ENCODE data around the gene TUBD1. TPM values are rescaled to one million over a fixed set of nuclear protein-coding genes. Genes with fewer than 3 reads are reported as not detected.
"Not testable (repeated sequence)": the region's sequence is repeated elsewhere in the genome, so short reads cannot be mapped to it uniquely, and the experiment has no call there.

Gene TUBD1
- total RNA-seq, 1 experiment from 2014 or later: 5.2 TPM

DNA sequence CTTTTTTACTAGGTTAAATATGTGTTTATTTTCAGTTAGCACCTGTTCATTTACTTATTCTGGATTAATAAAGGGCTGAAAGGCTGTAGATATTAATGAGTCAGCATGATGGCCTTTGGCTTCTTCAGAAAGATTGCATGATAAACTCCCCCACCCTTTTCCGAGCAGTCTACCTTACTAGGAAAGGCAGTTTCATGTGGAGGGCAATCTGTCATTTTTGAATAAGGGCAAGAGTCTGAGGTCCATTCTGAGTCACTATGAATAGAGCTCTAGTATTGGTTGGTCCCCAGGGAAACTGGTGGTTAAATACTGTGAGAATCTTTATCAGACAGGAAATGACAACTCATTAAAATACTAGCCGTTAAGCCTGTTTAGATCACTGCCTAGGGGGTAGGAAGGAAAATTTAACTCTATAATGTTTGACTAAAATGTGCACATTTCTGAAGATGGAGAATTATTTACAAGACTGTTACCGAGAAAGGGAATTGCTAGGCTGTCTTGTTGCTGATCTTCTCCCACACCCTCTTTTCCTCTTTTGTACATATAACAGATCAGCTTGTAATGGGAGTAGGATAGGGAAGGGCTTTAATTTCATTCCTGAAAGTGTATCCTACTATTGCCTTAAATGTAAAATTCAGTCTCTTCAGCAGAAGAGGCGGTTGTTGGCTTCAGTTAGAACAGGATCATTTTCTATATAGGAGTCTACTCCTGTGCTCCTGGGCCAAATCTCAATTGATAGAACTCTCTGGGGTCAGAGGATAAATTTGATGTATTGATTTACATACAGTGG, 63.3 kb downstream of the TUBD1 start:
- H3K27me3 Mint-ChIP-seq (ENCODE audit: insufficient read depth, unreplicated experiment): no peaks in the 10 kb centered on the region
- H3K36me3 Mint-ChIP-seq (ENCODE audit: insufficient read depth, unreplicated experiment): peaks cover 3% of the 10 kb centered on the region
- H3K9me3 Mint-ChIP-seq (ENCODE audit: unreplicated experiment): no peaks in the 10 kb centered on the region
- DNase-seq (ENCODE audit: unreplicated experiment): peak; percentile 98
- TF ChIP-seq, protein P1, sequence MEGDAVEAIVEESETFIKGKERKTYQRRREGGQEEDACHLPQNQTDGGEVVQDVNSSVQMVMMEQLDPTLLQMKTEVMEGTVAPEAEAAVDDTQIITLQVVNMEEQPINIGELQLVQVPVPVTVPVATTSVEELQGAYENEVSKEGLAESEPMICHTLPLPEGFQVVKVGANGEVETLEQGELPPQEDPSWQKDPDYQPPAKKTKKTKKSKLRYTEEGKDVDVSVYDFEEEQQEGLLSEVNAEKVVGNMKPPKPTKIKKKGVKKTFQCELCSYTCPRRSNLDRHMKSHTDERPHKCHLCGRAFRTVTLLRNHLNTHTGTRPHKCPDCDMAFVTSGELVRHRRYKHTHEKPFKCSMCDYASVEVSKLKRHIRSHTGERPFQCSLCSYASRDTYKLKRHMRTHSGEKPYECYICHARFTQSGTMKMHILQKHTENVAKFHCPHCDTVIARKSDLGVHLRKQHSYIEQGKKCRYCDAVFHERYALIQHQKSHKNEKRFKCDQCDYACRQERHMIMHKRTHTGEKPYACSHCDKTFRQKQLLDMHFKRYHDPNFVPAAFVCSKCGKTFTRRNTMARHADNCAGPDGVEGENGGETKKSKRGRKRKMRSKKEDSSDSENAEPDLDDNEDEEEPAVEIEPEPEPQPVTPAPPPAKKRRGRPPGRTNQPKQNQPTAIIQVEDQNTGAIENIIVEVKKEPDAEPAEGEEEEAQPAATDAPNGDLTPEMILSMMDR (IDR thresholded peaks at IDR 0.05; ENCODE audit: unreplicated experiment): no peak
- POLR2A ChIA-PET: interaction anchor here (0.6 to 8.3 kb wide), 18 partner anchors 9 to 1198 kb away, joined by 3 to 121 read pairs (median 5); no protein-coding TSS in a partner anchor
- BruUV-seq (replicated peaks): TSS peak; percentile 96
- H3K4me3 Mint-ChIP-seq (ENCODE audit: unreplicated experiment): peak overlapping the region; percentile 61
- H3K4me1 Mint-ChIP-seq (ENCODE audit: insufficient read depth, unreplicated experiment): peaks cover 24% of the 10 kb centered on the region
- peak overlapping the region; percentile 94 for H3K27ac Mint-ChIP-seq (ENCODE audit: low read depth, unreplicated experiment)
- intact Hi-C loops (cut with micrococcal nuclease): loop anchor here (2.0 kb wide), 1 partner anchor 43 kb away; no protein-coding TSS in a partner anchor
- CTCF ChIA-PET: interaction anchor here (0.7 to 1.5 kb wide), 3 partner anchors 10 to 664 kb away, joined by 4 to 5 read pairs (median 4); no protein-coding TSS in a partner anchor

DNA sequence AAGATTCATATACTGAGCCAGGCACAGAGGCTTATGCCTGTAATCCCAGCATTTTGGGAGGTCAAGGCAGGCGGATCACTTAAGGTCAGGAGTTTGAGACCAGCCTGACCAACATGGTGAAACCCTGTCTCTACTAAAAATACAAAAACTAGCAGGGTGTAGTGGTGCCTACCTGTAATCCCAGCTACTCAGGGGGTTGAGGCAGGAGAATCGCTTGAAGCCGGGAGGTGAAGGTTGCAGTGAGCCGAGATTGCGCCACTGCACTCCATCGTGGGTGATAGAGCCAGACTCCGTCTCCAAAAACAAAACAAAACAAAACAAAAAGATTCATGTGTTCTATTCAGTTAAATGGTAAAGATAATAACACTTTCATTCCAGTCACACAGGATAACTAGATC, 63.9 kb downstream of the TUBD1 start:
- peak overlapping the region; percentile 61 for H3K4me3 Mint-ChIP-seq (ENCODE audit: unreplicated experiment)
- POLR2A ChIA-PET: interaction anchor here (0.6 to 8.3 kb wide), 16 partner anchors 9 to 511 kb away, joined by 3 to 121 read pairs (median 5); no protein-coding TSS in a partner anchor

DNA sequence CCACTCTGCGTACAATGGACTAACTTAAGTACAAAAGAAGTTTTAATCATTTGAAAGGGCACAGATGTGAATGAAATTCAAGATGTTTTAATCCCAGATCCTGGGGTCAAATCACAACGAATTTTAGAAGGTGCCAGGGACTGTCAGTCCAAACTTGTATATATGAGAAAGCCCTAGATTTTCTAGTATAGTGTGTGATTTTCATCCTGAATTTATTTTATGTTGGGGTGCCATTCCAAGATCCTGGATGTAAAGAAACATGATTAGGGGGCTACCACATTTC, 64.3 kb downstream of the TUBD1 start:
- CTCF ChIA-PET: interaction anchor here (0.6 to 1.3 kb wide), 4 partner anchors 31 to 663 kb away, joined by 3 to 7 read pairs (median 5); no protein-coding TSS in a partner anchor
- intact Hi-C loops (cut with micrococcal nuclease): loop anchor here (2.0 kb wide), 1 partner anchor 42 kb away; no protein-coding TSS in a partner anchor
- no peak for DNase-seq (ENCODE audit: unreplicated experiment)
- Mint-ChIP-seq H3K27me3 (ENCODE audit: insufficient read depth, unreplicated experiment) (no peaks in the 10 kb centered on the region), H3K4me3 (ENCODE audit: unreplicated experiment) (peak overlapping the region; percentile 61), H3K27ac (ENCODE audit: low read depth, unreplicated experiment) (peak overlapping the region; percentile 94), H3K9me3 (ENCODE audit: unreplicated experiment) (no peaks in the 10 kb centered on the region), H3K4me1 (ENCODE audit: insufficient read depth, unreplicated experiment) (peaks cover 24% of the 10 kb centered on the region), H3K36me3 (ENCODE audit: insufficient read depth, unreplicated experiment) (peaks cover 7% of the 10 kb centered on the region)
- POLR2A ChIA-PET: interaction anchor here (0.7 to 8.3 kb wide), 10 partner anchors 9 to 76 kb away, joined by 3 to 121 read pairs (median 16); no protein-coding TSS in a partner anchor
- no TSS peak for BruUV-seq (replicated peaks)
- TF ChIP-seq, protein P1 (IDR thresholded peaks at IDR 0.05; ENCODE audit: unreplicated experiment): no peak

More for the DNA sequence above, 63.9 kb downstream of the TUBD1 start:
- not testable (repeated sequence) for H3K27me3 Mint-ChIP-seq (ENCODE audit: insufficient read depth, unreplicated experiment); DNase-seq (ENCODE audit: unreplicated experiment); H3K36me3 Mint-ChIP-seq (ENCODE audit: insufficient read depth, unreplicated experiment); H3K9me3 Mint-ChIP-seq (ENCODE audit: unreplicated experiment)
- Mint-ChIP-seq H3K4me1 (ENCODE audit: insufficient read depth, unreplicated experiment) (peaks cover 24% of the 10 kb centered on the region), H3K27ac (ENCODE audit: low read depth, unreplicated experiment) (peak overlapping the region; percentile 94)
- CTCF ChIA-PET: interaction anchor here (0.6 to 0.9 kb wide), 3 partner anchors 30 to 664 kb away, joined by 3 to 5 read pairs (median 5); no protein-coding TSS in a partner anchor
- BruUV-seq (replicated peaks): TSS peak; percentile 81
- intact Hi-C loops (cut with micrococcal nuclease): loop anchor here (2.0 kb wide), 1 partner anchor 42 kb away; no protein-coding TSS in a partner anchor

DNA sequence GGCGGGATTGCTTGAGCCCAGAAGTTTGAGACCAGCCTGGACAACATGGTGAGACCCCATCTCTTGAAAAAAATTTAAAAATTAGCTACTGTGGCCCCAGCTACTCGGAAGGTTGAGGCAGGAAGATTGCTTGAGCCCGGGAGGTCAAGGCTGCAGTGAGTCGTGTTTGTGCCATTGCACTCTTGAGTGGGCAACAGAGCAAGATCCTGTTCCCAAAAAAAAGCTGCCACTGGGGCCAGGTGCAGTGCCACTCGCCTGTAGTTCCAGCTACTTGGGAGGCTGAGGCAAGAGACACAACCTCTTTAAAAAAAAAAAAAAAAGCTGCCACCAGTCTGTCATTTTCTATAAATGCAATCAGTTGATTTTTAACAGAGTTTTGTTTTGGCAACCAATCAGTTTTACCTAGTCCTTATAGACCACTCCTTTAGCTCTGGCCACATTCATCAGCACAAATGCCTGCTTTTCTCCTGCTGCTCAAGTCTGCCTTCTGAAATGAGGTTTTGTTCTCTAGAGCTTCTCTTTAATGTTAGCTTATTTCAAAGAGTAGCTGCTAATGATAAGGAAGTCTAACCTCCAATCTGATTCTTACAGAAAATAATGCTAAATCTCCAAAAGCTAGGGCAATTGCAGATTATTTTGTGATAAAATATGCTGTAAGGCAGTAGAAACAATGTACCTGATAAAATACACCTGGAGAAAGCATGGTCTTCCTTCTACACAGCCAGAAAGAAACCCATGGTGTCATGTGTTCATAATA, 64.8 kb downstream of the TUBD1 start:
- CTCF ChIA-PET: interaction anchor here (0.6 to 1.3 kb wide), 4 partner anchors 30 to 41 kb away, joined by 3 to 7 read pairs (median 4); no protein-coding TSS in a partner anchor
- POLR2A ChIA-PET: interaction anchor here (0.7 to 8.3 kb wide), 9 partner anchors 9 to 75 kb away, joined by 3 to 121 read pairs (median 17); no protein-coding TSS in a partner anchor
- Mint-ChIP-seq H3K4me1 (ENCODE audit: insufficient read depth, unreplicated experiment) (peaks cover 24% of the 10 kb centered on the region), H3K9me3 (ENCODE audit: unreplicated experiment) (no peaks in the 10 kb centered on the region), H3K27ac (ENCODE audit: low read depth, unreplicated experiment) (peak overlapping the region; percentile 94), H3K27me3 (ENCODE audit: insufficient read depth, unreplicated experiment) (no peaks in the 10 kb centered on the region), H3K4me3 (ENCODE audit: unreplicated experiment) (peak overlapping the region; percentile 61), H3K36me3 (ENCODE audit: insufficient read depth, unreplicated experiment) (peaks cover 12% of the 10 kb centered on the region)
- no TSS peak for BruUV-seq (replicated peaks)
- intact Hi-C loops (cut with micrococcal nuclease): loop anchor here (2.0 kb wide), 1 partner anchor 41 kb away; no protein-coding TSS in a partner anchor
- no peak for DNase-seq (ENCODE audit: unreplicated experiment)
- TF ChIP-seq, protein P1 (IDR thresholded peaks at IDR 0.05; ENCODE audit: unreplicated experiment): no peak
